BE2C (cell line): ENCODE measurements around the gene ZNF124.
"Not testable (repeated sequence)": the region's sequence is repeated elsewhere in the genome, so short reads cannot be mapped to it uniquely, and the experiment has no call there.

Experiments used
- DNase-seq: peaks from one replicate; pipeline ENCODE4 v3.0.0-alpha.2; 2020
- H3K27me3 ChIP-seq: fragments of 250-450 bp; sonication (Bioruptor Pico); 2 replicates; pipeline ENCODE4 v1.5.1; 2020; ENCODE audit warnings: mild to moderate bottlenecking
- H3K36me3 ChIP-seq: fragments of 250-450 bp; sonication (Bioruptor Pico); 2 replicates; pipeline ENCODE4 v1.5.1; 2020; ENCODE audit warnings: mild to moderate bottlenecking
- H3K4me1 ChIP-seq: fragments of 250-450 bp; sonication (Bioruptor Pico); 2 replicates; pipeline ENCODE4 v1.5.1; 2020
- H3K4me3 ChIP-seq: 2 replicates; pipeline ENCODE4 v1.5.1; 2011; ENCODE audit warnings: low read depth, low read length
- H3K9me3 ChIP-seq: fragments of 250-450 bp; sonication (Bioruptor Pico); 2 replicates; pipeline ENCODE4 v1.5.1; 2020
- CTCF ChIP-seq: IDR thresholded peaks from 2 replicates; pipeline ENCODE4 v1.5.1; 2012; ENCODE audit warnings: mild to moderate bottlenecking, low read depth, low read length

Gene ZNF124

GRCh38 chr1:247121382-247121781 is 50.4 kb downstream of the ZNF124 start:
- no peaks in the 10 kb centered on the region for H3K27me3 ChIP-seq
- no peaks in the 10 kb centered on the region for H3K4me1 ChIP-seq
- no peak for TF ChIP-seq CTCF
- DNase-seq = no peak
- no peaks in the 10 kb centered on the region for H3K9me3 ChIP-seq
- no peak overlapping the region for H3K4me3 ChIP-seq
- no peaks in the 10 kb centered on the region for H3K36me3 ChIP-seq

- H3K9me3 ChIP-seq, H3K4me1 ChIP-seq, H3K27me3 ChIP-seq, DNase-seq, H3K4me3 ChIP-seq, H3K36me3 ChIP-seq: not testable (repeated sequence)
Observed at GRCh38 chr1:247120408-247120668, 51.5 kb downstream of the ZNF124 start.

- no peak for TF ChIP-seq CTCF
- Histone ChIP-seq H3K9me3 (no peaks in the 10 kb centered on the region; the same call in 1 of the 2 replicates), H3K4me3 (no peak overlapping the region), H3K36me3 (no peaks in the 10 kb centered on the region), H3K27me3 (no peaks in the 10 kb centered on the region), H3K4me1 (no peaks in the 10 kb centered on the region)
- DNase-seq = no peak
Observed at GRCh38 chr1:247119600-247120407, 52.0 kb downstream of the ZNF124 start.

GRCh38 chr1:247118946-247119446 is 52.8 kb downstream of the ZNF124 start:
- peak; percentile 40 for TF ChIP-seq CTCF
- H3K36me3 ChIP-seq = no peaks in the 10 kb centered on the region
- no peaks in the 10 kb centered on the region for H3K27me3 ChIP-seq
- no peak overlapping the region for H3K4me3 ChIP-seq
- H3K4me1 ChIP-seq = no peaks in the 10 kb centered on the region
- peak; percentile 67 for DNase-seq
- no peaks in the 10 kb centered on the region; the same call in 1 of the 2 replicates for H3K9me3 ChIP-seq

GRCh38 chr1:247115545-247115944 is 56.3 kb downstream of the ZNF124 start:
- Histone ChIP-seq H3K4me1 (no peaks in the 10 kb centered on the region), H3K36me3 (no peaks in the 10 kb centered on the region), H3K9me3 (no peaks in the 10 kb centered on the region; the same call in 1 of the 2 replicates), H3K27me3 (peaks cover 19% of the 10 kb centered on the region), H3K4me3 (no peak overlapping the region)
- no peak for DNase-seq
- no peak for TF ChIP-seq CTCF

GRCh38 chr1:247115141-247115510 is 56.7 kb downstream of the ZNF124 start:
- Histone ChIP-seq H3K27me3 (peaks cover 20% of the 10 kb centered on the region), H3K4me3 (no peak overlapping the region), H3K9me3 (no peaks in the 10 kb centered on the region; the same call in 1 of the 2 replicates), H3K4me1 (no peaks in the 10 kb centered on the region), H3K36me3 (no peaks in the 10 kb centered on the region)
- TF ChIP-seq CTCF = no peak
- no peak for DNase-seq
